Stimulated activated CD4-positive, alpha-beta T cell treated with anti-CD3 and anti-CD28 coated beads, Interleukin-15, amount 100 ng/mL, for 1 hour (primary cell): ENCODE results near the gene NRSN2.
A peak's percentile ranks its signal among the peaks of the same experiment; 100 is the strongest.
"Not testable (repeated sequence)": the region's sequence is repeated elsewhere in the genome, so short reads cannot be mapped to it uniquely, and the experiment has no call there.

Experiments
- DNase-seq, 2 donors: peaks; one replicate each; pipeline ENCODE4 v3.0.0-alpha.2; 2020; ENCODE audit warnings: low read depth in 1 of 2, low spot score in 1 of 2

NRSN2 gene

DNA sequence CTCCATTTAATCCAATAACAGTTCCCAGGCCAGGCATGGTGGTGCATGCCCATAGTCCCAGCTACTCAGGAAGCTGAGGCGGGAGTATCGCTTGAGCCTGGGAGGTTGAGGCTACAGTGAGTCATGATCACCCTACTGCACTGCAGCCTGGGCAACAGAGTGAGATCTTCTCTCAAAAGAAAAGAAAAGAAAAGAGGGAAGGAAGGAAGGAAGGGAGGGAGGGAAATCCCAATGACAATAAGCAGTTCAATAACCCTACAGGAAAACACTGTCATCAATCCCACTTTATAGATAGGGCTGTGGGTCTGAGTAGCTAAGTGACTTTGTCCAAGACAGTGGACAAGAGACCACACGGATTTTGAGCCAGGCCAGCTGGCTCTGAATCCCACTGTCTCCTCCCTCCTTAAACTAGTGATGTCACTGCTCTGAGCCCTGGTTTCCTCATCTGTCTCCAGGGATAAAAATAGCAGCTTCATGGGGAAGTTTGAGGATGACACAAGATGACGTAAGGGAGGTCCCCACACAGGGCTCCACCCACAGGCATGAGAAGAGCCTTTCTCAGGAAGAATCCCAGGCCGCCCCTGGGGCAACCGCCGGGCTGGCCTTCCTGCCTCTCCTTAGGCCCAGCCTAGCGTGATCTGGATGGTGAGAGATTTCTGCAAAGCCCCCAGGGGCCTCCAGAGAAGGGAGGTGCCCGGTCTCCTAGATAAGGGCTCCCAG, 26.4 kb downstream of the NRSN2 start:
- no peak for DNase-seq

GRCh38 chr20:375265-375889, 28.5 kb downstream of the NRSN2 start:
- no peak for DNase-seq

- no peak for DNase-seq
Measured at GRCh38 chr20:376089-376488, 29.2 kb downstream of the NRSN2 start.

- DNase-seq, result no peak
Measured at GRCh38 chr20:376750-377149, 29.8 kb downstream of the NRSN2 start.

DNA sequence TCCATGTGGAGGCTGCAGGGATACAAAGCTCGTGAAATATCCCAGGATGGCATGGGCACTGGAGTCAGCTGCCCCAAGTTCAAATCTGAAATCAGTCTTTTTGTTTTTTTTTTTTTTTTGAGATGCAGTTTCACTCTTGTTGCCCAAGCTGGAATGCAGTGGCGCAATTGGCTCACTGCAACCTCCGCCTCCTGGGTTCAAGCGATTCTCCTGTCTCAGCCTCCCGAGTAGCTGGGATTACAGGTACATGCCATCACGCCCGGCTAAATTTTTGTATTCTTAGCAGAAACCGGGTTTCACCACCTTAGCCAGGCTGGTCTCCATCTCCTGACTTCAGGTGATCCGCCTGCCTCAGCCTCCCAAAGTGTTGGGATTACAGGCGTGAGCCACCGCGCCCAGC, 30.7 kb downstream of the NRSN2 start:
- not testable (repeated sequence) for DNase-seq

GRCh38 chr20:378961-379336, 32.0 kb downstream of the NRSN2 start:
- DNase-seq, result no peak

DNA sequence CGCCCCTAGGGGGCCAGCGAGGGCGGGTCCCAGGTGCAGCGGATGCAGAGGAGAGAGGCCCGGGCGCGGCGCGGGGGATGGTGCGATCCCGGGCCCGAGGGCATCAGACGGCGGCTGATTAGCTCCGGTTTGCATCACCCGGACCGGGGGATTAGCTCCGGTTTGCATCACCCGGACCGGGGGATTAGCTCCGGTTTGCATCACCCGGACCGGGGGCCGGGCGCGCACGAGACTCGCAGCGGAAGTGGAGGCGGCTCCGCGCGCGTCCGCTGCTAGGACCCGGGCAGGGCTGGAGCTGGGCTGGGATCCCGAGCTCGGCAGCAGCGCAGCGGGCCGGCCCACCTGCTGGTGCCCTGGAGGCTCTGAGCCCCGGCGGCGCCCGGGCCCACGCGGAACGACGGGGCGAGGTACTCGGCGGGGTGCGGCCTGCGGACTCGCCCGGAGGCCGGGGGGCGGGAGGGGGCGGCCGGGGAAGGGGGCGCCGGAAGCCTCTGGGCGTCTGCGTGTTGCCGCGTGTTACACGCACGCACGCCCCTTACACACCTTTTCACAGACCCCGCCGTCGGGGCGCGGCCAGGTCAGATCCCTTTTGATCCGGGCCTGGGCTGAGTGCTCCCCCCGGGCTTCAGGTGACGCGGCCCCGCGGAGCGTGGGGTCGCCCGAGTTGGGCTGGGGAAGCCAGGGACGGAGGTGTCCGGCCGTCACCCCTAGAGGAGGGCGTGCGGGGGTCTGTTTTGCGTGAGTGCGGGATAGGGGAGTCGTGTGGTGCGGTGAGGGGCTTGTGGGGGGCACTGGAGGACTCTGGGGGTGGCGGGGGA, 34.1 kb downstream of the NRSN2 start:
- peak; percentile 24 to 57 for DNase-seq

GRCh38 chr20:381581-382290, 34.8 kb downstream of the NRSN2 start:
- peak; percentile 50 to 52 for DNase-seq

GRCh38 chr20:382291-383115, 35.6 kb downstream of the NRSN2 start:
- no peak for DNase-seq

GRCh38 chr20:383889-384288, 37.0 kb downstream of the NRSN2 start:
- no peak for DNase-seq

DNA sequence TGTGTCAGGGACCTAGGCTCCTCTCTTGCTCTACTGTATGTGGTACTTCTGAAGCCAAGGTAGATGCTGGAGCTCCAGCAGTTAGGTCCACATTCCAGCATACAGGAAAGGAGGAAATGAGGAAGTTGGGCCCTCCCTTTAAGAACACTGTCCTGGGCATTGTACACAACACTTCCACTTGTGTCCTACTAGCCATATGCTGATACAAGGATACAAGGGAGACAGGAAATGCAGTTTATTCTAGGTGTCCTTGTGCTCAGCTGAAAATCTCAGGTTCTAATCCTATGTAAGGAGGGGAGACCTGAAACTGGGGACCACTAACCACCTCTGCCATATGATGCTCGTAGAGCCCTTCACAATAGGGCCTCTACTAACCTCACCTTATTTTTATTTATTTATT, 37.8 kb downstream of the NRSN2 start:
- DNase-seq, result no peak

GRCh38 chr20:385448-385847, 38.5 kb downstream of the NRSN2 start:
- no peak for DNase-seq

DNA sequence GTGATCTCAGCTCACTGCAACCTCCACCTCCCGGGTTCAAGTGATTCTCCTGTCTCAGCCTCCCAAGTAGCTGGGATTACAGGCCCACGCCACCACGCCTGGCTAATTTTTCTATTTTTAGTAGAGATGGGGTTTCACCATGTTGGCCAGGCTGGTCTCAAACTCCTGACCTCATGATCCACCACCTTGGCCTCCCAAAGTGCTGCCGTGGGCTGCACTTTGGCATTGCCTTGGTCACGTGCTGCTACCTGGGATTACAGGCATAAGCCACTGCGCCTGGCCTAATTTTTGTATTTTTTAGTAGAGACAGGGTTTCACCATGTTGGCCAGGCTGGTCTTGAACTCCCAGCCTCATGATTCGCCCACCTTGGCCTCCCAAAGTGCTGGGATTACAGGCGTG, 39.7 kb downstream of the NRSN2 start:
- DNase-seq, result not testable (repeated sequence)

DNA sequence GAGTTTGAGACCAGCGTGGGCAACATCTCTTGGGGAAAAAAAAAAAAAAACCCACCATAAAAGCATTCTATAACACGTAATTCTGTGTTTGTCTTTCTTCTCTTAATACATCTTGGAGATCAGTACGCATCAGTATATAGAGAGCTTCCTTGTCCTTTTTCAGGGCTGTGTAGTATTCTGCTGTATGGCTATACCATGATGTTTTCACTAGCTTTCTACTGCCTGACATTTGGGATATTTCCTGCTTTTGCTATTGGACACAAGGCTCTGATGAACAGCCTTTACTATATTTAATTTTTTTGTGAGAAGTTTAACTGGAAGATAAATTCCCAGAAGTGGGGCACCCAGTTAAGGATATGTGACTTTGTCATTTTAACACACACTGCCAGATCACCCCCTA, 40.6 kb downstream of the NRSN2 start:
- no peak for DNase-seq

GRCh38 chr20:388034-388994, 41.4 kb downstream of the NRSN2 start:
- no peak for DNase-seq

- DNase-seq, result no peak
Measured at GRCh38 chr20:389220-389619, 42.3 kb downstream of the NRSN2 start.

GRCh38 chr20:391041-391711, 44.3 kb downstream of the NRSN2 start:
- no peak for DNase-seq

DNA sequence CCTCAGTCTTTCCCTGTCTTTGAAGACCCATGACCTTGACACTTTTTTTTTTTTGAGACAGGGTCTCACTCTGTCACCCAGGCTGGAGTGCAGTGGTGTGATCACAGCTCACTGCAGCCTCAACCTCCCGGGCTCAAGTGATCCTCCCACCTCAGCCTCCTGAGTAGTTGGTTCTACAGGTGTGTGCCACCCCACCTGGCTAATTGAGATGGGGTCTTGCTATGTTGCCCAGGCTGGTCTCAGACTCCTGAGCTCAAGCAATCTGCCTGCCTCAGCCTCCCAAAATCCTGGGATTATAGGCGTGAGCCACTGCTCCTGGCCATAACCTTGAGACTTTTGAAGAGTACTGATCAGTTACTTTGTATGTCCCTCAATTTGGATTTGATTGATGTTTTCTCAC, 46.4 kb downstream of the NRSN2 start:
- not testable (repeated sequence) for DNase-seq

- DNase-seq, result no peak
Measured at GRCh38 chr20:396252-396618, 49.3 kb downstream of the NRSN2 start.
